HepG2 (cell line): ENCODE measurements around the gene ME2. TPM values are rescaled to one million over a fixed set of nuclear protein-coding genes. Genes with fewer than 3 reads are reported as not detected.

ENCODE experiments used
- DMAP1 ChIP-seq: IDR thresholded peaks from 2 replicates; pipeline ENCODE4 v1.6.1; 2016
- DR1 ChIP-seq: sonication (generic); formaldehyde crosslinking; IDR thresholded peaks from 2 replicates; pipeline ENCODE4 v1.8.0; 2021; ENCODE audit warnings: mild to moderate bottlenecking, missing genetic modification reagents, inconsistent platforms
- ELF1 ChIP-seq: sonication (generic); formaldehyde crosslinking; IDR thresholded peaks from 2 replicates; pipeline ENCODE4 v1.4.0; 2020; ENCODE audit warnings: missing genetic modification reagents
- GTF2F1 ChIP-seq: fragments of 150-350 bp; IDR thresholded peaks from 2 replicates; pipeline ENCODE4 v1.6.1; 2014; ENCODE audit warnings: low read length
- KIAA2018 ChIP-seq: sonication (generic); formaldehyde crosslinking; IDR thresholded peaks from 2 replicates; pipeline ENCODE4 v1.5.0; 2020; ENCODE audit warnings: mild to moderate bottlenecking, missing genetic modification reagents, borderline replicate concordance
- MAFF ChIP-seq: IDR thresholded peaks from 2 replicates; pipeline ENCODE4 v1.6.1; 2011; ENCODE audit warnings: low read depth, low read length, improper control_type of control experiment
- MBNL3 ChIP-seq: fragments of 250-450 bp; sonication (Bioruptor Pico); conservative IDR thresholded peaks from 2 replicates; pipeline ENCODE4 v1.8.0; 2022; ENCODE audit warnings: mild to moderate bottlenecking, inconsistent platforms
- MYC ChIP-seq: sonication (generic); formaldehyde crosslinking; IDR thresholded peaks from 2 replicates; pipeline ENCODE4 v1.9.0; 2021; ENCODE audit warnings: missing genetic modification reagents, borderline replicate concordance
- PHF20 ChIP-seq: sonication (generic); formaldehyde crosslinking; IDR thresholded peaks from 2 replicates; pipeline ENCODE4 v1.5.0; 2020; ENCODE audit warnings: mild to moderate bottlenecking, missing genetic modification reagents
- SUZ12 ChIP-seq: fragments of 150-350 bp; IDR thresholded peaks from 2 replicates; pipeline ENCODE4 v1.6.1; 2014; ENCODE audit warnings: low read depth, low read length
- YEATS4 ChIP-seq: sonication (generic); formaldehyde crosslinking; IDR thresholded peaks from 2 replicates; pipeline ENCODE4 v1.4.0; 2020; ENCODE audit warnings: missing genetic modification reagents, borderline replicate concordance
- ZNF10 ChIP-seq: sonication (generic); formaldehyde crosslinking; IDR thresholded peaks from 2 replicates; pipeline ENCODE4 v1.4.0; 2020; ENCODE audit warnings: mild to moderate bottlenecking, low read depth, missing genetic modification reagents, borderline replicate concordance
- ZNF329 ChIP-seq: sonication (generic); formaldehyde crosslinking; IDR thresholded peaks from 2 replicates; pipeline ENCODE4 v1.9.0; 2021; ENCODE audit warnings: low read depth, mild to moderate bottlenecking, missing genetic modification reagents
- ZNF431 ChIP-seq: sonication (generic); formaldehyde crosslinking; IDR thresholded peaks from 2 replicates; pipeline ENCODE4 v1.9.0; 2022; ENCODE audit warnings: missing genetic modification reagents, low read depth, mild to moderate bottlenecking, borderline replicate concordance
- ZNF451 ChIP-seq: sonication (generic); formaldehyde crosslinking; IDR thresholded peaks from 2 replicates; pipeline ENCODE4 v1.5.0; 2020; ENCODE audit warnings: mild to moderate bottlenecking, missing genetic modification reagents
- ZNF7 ChIP-seq: IDR thresholded peaks from 2 replicates; pipeline ENCODE4 v1.6.1; 2016; ENCODE audit warnings: missing biosample characterization, missing genetic modification reagents
- ZNF839 ChIP-seq: sonication (generic); formaldehyde crosslinking; IDR thresholded peaks from 2 replicates; pipeline ENCODE4 v1.4.0; 2020; ENCODE audit warnings: missing genetic modification reagents, mild to moderate bottlenecking, borderline replicate concordance
- polyA plus RNA-seq, 8 experiments: library from polyadenylated mRNA; depleted of rRNA in 3 of 8; stranded (reverse) in 7 of 8; unstranded in 1 of 8; fragments of >200 nt; fragmentation: Illumina TruSeq in 4 of 8; extraction: Trizol in 4 of 8; gene quantifications; 2 replicates each; pipeline versions ENCODE4 v1.2.1 to v1.2.3, GENCODE V29; 2011 to 2016; ENCODE audit warnings: low read depth in 4 of 8, missing spikeins in 1 of 8, mixed read lengths in 1 of 8; ENCODE audit not compliant: insufficient read depth in 1 of 8
- total RNA-seq, 5 experiments: library from RNA; depleted of rRNA; stranded (reverse); fragments of >200 nt; fragmentation: Illumina TruSeq; extraction: Trizol; gene quantifications; 2 replicates each; pipeline ENCODE4 v1.2.3, GENCODE V29; 2016; ENCODE audit warnings: low read depth in 1 of 5
- TF ChIP-seq, protein P1 (sequence below): sonication (generic); formaldehyde crosslinking; IDR thresholded peaks from 2 replicates; pipeline ENCODE4 v1.4.0; 2020; ENCODE audit warnings: missing genetic modification reagents, mild to moderate bottlenecking, borderline replicate concordance
- TF ChIP-seq, protein P2 (sequence below): sonication (generic); formaldehyde crosslinking; IDR thresholded peaks from 2 replicates; pipeline ENCODE4 v1.4.0; 2020; ENCODE audit warnings: mild to moderate bottlenecking, low read depth, missing genetic modification reagents

ME2 gene
- total and polyA plus RNA-seq, 2 of the 13 experiments (the other 11 are each of a cell fraction or from before 2014, with no cell fraction given), result 17.3 to 20.6 TPM

DNA sequence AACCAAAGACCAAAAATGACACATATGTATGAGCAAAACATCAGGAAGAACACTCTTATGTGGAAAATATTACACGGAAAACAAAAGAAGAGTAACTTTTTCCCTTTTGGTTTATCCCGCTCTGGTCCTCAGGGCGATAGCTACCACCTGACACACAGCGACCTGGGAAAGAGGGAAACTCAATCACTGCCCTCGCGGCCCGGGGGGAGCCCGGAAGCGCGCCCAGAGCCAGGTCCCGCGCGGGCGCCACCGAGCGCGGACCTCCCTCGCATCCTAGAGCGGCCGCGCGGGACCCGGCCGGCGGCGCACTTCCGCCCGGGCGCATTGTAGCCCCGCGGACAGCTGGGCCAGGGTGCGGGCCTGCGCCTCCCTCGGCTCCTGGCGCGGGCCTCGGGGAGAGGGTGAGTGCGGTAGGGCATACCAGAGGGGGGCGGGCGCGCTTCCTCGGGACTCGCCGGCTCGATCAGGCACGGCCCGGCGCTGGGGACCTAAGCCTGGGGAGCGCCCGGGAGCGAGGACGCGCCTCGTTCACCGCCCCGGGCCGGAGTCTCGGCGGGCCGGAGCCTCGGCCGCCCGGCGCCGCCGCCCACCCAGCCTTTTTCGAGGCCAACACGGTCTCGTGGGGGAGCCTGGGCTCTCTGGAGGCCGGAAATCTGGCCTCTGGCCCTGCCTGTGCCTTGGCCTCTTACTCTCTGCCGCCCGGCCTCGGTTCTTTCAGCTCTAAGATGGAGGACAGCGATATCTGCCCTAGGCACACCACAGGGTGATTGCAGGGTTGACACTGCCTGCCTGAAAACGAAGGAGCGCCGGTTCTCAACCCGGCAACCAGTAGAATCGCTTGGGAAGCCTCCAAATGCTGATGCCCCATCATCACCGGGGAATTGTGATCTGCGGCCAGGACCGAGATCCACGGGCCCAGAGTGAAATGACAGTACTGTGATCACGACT is 89.1 kb downstream of the ME2 start, which contains the start of gene ELAC1 (continued):
- TF ChIP-seq ZNF7 (CRISPR knock-in tag), result no peak
- peak; percentile 81 for TF ChIP-seq ELF1
- no peak for TF ChIP-seq ZNF431 (CRISPR knock-in tag)
- peak; percentile 97 for TF ChIP-seq YEATS4 (CRISPR knock-in tag)
- no peak for TF ChIP-seq KIAA2018 (CRISPR knock-in tag)
- TF ChIP-seq ZNF839, result no peak
- peak; percentile 70 for TF ChIP-seq DMAP1 (CRISPR knock-in tag)
- TF ChIP-seq, protein P1, sequence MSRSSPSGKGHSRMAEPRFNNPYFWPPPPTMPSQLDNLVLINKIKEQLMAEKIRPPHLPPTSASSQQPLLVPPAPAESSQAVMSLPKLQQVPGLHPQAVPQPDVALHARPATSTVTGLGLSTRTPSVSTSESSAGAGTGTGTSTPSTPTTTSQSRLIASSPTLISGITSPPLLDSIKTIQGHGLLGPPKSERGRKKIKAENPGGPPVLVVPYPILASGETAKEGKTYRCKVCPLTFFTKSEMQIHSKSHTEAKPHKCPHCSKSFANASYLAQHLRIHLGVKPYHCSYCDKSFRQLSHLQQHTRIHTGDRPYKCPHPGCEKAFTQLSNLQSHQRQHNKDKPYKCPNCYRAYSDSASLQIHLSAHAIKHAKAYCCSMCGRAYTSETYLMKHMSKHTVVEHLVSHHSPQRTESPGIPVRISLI, result no peak
- TF ChIP-seq SUZ12, result no peak
- TF ChIP-seq, protein P2, sequence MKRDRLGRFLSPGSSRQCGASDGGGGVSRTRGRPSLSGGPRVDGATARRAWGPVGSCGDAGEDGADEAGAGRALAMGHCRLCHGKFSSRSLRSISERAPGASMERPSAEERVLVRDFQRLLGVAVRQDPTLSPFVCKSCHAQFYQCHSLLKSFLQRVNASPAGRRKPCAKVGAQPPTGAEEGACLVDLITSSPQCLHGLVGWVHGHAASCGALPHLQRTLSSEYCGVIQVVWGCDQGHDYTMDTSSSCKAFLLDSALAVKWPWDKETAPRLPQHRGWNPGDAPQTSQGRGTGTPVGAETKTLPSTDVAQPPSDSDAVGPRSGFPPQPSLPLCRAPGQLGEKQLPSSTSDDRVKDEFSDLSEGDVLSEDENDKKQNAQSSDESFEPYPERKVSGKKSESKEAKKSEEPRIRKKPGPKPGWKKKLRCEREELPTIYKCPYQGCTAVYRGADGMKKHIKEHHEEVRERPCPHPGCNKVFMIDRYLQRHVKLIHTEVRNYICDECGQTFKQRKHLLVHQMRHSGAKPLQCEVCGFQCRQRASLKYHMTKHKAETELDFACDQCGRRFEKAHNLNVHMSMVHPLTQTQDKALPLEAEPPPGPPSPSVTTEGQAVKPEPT (CRISPR knock-in tag), result no peak
- peak; percentile 55; the same call in 1 of the 2 replicates for TF ChIP-seq DR1
- TF ChIP-seq ZNF10, result no peak
- TF ChIP-seq ZNF451 (CRISPR knock-in tag), result no peak; the same call in 1 of the 2 replicates
- peak; percentile 80 for TF ChIP-seq MYC
- TF ChIP-seq PHF20 (CRISPR knock-in tag), result peak; percentile 79
- TF ChIP-seq GTF2F1, result no peak
- TF ChIP-seq MAFF, result no peak
- TF ChIP-seq MBNL3 (CRISPR knock-in tag), result no peak
- peak; percentile 63 for TF ChIP-seq ZNF329
